ENCODE measurements around the gene CORO1C.

Gene CORO1C

GRCh38 chr12:108597559-108598471, 133.5 kb downstream of the CORO1C start, which contains the start of gene TMEM119:
Gene TMEM119 (minus strand): TSS chr12:108598084. CDS start chr12:108592383, 5,701 bp downstream.
- DNase-seq: no peak

GRCh38 chr12:108596854-108597558, 134.3 kb downstream of the CORO1C start:
- no peak for DNase-seq

DNA sequence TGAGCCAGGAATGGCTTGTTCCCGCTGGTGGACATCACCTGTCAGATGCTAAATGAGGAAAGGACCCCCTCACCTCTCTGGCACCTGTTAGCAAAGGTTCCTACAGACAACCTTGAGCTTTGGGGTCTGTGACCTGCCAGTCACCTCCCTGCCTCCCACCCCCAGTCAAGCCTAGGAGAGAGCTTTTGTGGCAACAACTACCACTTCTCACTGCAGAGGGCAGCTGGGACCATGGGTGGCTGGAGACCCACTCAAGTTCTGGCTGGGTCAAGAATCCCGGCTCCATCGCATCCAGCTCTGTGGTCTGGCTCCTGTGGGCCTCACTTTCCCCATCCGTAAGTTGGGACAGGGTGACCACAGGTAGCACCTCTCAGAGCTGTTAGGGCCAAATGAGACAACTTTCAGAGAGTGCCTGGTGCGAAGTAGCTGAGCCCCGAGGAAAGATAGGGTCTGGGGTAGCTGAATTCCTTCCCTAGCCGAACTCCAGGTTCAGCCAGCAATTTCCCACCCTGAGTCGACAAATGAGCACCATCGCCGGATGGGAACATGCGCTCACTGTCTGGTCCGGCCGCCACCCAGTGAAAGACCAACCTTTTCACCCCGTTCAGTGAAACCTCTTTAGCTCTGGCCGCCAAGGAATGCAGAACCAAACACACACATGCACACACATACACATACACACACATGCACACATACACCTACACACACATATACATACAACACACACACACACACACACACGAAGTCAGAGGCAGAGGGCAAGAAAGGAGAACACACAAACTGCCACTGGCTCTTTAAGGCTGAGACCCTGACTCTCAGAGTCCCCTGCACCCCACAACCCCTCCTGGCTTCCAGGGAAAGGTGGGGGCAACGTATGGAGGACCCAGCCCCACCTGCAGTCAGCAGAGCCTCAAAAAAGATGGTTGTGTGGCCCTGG, 135.3 kb downstream of the CORO1C start:
- DNase-seq: no peak

Data from activated T-cell treated with anti-CD3 and anti-CD28 coated beads for 4 hours (primary cell).